ENCODE results near the gene AKAP13.

Gene AKAP13

GRCh38 chr15:85564686-85565085 lies 184.3 kb downstream of the AKAP13 start:
- TF ChIP-seq CTCF (IDR thresholded peaks at IDR 0.05; ENCODE audit: control insufficient read depth, insufficient read depth, low read depth, low read length, missing control alignments): no peak
- DNase-seq (ENCODE audit: low read depth): no peak
- H3K4me3 ChIP-seq (ENCODE audit: control insufficient read depth, low read depth, low read length): no peak overlapping the region

- H3K4me3 ChIP-seq (ENCODE audit: control insufficient read depth, low read depth, low read length): no peak overlapping the region
- no peak for TF ChIP-seq CTCF (IDR thresholded peaks at IDR 0.05; ENCODE audit: control insufficient read depth, insufficient read depth, low read depth, low read length, missing control alignments)
- no peak for DNase-seq (ENCODE audit: low read depth)
Observed at GRCh38 chr15:85568261-85568808, 187.9 kb downstream of the AKAP13 start.

GRCh38 chr15:85570336-85570735 lies 189.9 kb downstream of the AKAP13 start:
- no peak overlapping the region for H3K4me3 ChIP-seq (ENCODE audit: control insufficient read depth, low read depth, low read length)
- no peak for DNase-seq (ENCODE audit: low read depth)
- no peak for TF ChIP-seq CTCF (IDR thresholded peaks at IDR 0.05; ENCODE audit: control insufficient read depth, insufficient read depth, low read depth, low read length, missing control alignments)

GRCh38 chr15:85571780-85572179 lies 191.4 kb downstream of the AKAP13 start:
- DNase-seq (ENCODE audit: low read depth): no peak
- no peak overlapping the region for H3K4me3 ChIP-seq (ENCODE audit: control insufficient read depth, low read depth, low read length)
- no peak for TF ChIP-seq CTCF (IDR thresholded peaks at IDR 0.05; ENCODE audit: control insufficient read depth, insufficient read depth, low read depth, low read length, missing control alignments)

GRCh38 chr15:85576392-85576791 lies 196.0 kb downstream of the AKAP13 start:
- no peak for DNase-seq (ENCODE audit: low read depth)
- no peak for TF ChIP-seq CTCF (IDR thresholded peaks at IDR 0.05; ENCODE audit: control insufficient read depth, insufficient read depth, low read depth, low read length, missing control alignments)
- H3K4me3 ChIP-seq (ENCODE audit: control insufficient read depth, low read depth, low read length): no peak overlapping the region

GRCh38 chr15:85578941-85579701 lies 198.7 kb downstream of the AKAP13 start:
- no peak overlapping the region for H3K4me3 ChIP-seq (ENCODE audit: control insufficient read depth, low read depth, low read length)
- DNase-seq (ENCODE audit: low read depth): no peak
- TF ChIP-seq CTCF (IDR thresholded peaks at IDR 0.05; ENCODE audit: control insufficient read depth, insufficient read depth, low read depth, low read length, missing control alignments): no peak
